Measurements from ENCODE around the gene CHRNB2. TPM values are rescaled to one million over a fixed set of nuclear protein-coding genes. Genes with fewer than 3 reads are reported as not detected.

The CHRNB2 gene
- total RNA-seq, 1 experiment from 2014 or later: 1.8 TPM

- no peak overlapping the region for H3T11ph ChIP-seq (ENCODE audit: low read length)
- no peak overlapping the region for H2BK12ac ChIP-seq (ENCODE audit: insufficient read length, low read depth, low read length)
- no peaks in the 10 kb centered on the region for H3K27me3 ChIP-seq (ENCODE audit: insufficient read depth, low read length)
- no peak overlapping the region for H4K8ac ChIP-seq (replicated peaks; ENCODE audit: insufficient read length, low read depth, low read length)
- H3K4me1 Mint-ChIP-seq: peaks cover 15 to 19% of the 10 kb centered on the region in 2 experiments
- no peak overlapping the region for H2BK15ac ChIP-seq (ENCODE audit: low read depth, low read length)
- no peak overlapping the region for H3K18ac ChIP-seq (ENCODE audit: insufficient read length, low read depth, low read length)
- H4K5ac ChIP-seq (ENCODE audit: insufficient read length, low read depth, low read length): no peak overlapping the region
- no peaks in the 10 kb centered on the region for H3K9me3 ChIP-seq (ENCODE audit: control insufficient read depth, low read depth, low read length)
- H4K20me1 ChIP-seq (ENCODE audit: control insufficient read depth, insufficient read depth, insufficient read length): no peaks in the 10 kb centered on the region
- H3K4me2 ChIP-seq (ENCODE audit: insufficient read depth, insufficient read length, low read length): no peak overlapping the region
- H3K4me3 Mint-ChIP-seq: no peak overlapping the region
- H3K36me3 Mint-ChIP-seq (ENCODE audit: insufficient read depth in 1 of 3, low read depth in 3 of 3): no peaks in the 10 kb centered on the region
- H3K23me2 ChIP-seq (ENCODE audit: insufficient read length, low read depth, low read length, poor library complexity, severe bottlenecking): no peaks in the 10 kb centered on the region
- peaks cover 10% of the 10 kb centered on the region for H3K27me3 Mint-ChIP-seq (ENCODE audit: low read depth)
- H3K9ac ChIP-seq (ENCODE audit: extremely low read depth, insufficient read length, low read length): no peak overlapping the region
- WGBS (ENCODE audit: extremely low coverage, insufficient read length, low lambda C conversion rate): no CpG with 5 or more reads among the region's 7 CpGs
- H3K27ac ChIP-seq (ENCODE audit: insufficient read length, low read depth, low read length): no peak overlapping the region
- H3K79me1 ChIP-seq (ENCODE audit: insufficient read depth, low read depth, low read length, poor library complexity, severe bottlenecking): no peaks in the 10 kb centered on the region
- DNase-seq: no peak
- no peak overlapping the region for H2BK5ac ChIP-seq (ENCODE audit: insufficient read length, low read length)
- no peak overlapping the region for H2BK120ac ChIP-seq (ENCODE audit: low read depth, low read length, poor library complexity, severe bottlenecking)
- H2BK20ac ChIP-seq (ENCODE audit: low read depth, low read length, poor library complexity, severe bottlenecking): no peak overlapping the region
- no peak overlapping the region for H2AFZ ChIP-seq (ENCODE audit: low read length)
- no peaks in the 10 kb centered on the region for H3K79me2 ChIP-seq (ENCODE audit: insufficient read depth, low read length)
- no peak overlapping the region for H4K91ac ChIP-seq (ENCODE audit: insufficient read length, low read depth, low read length)
- no peak for TF ChIP-seq CTCF (conservative IDR thresholded peaks at IDR 0.05)
- H3K23ac ChIP-seq (ENCODE audit: insufficient read length, low read depth, low read length): no peak overlapping the region
- H2AK5ac ChIP-seq (ENCODE audit: insufficient read length, low read length): no peak overlapping the region
- peaks cover 4 to 11% of the 10 kb centered on the region in 2 experiments; a peak in 3 of 5 replicates for H3K9me3 Mint-ChIP-seq
- no peak overlapping the region for H3K56ac ChIP-seq (ENCODE audit: insufficient read length, low read depth, low read length)
- no peak overlapping the region for H3K27ac Mint-ChIP-seq
- no peak overlapping the region for H3K4ac ChIP-seq (ENCODE audit: low read depth, low read length)
- no peaks in the 10 kb centered on the region for H3K4me1 ChIP-seq (ENCODE audit: insufficient read depth, low read length)
- no peak overlapping the region for H3K14ac ChIP-seq (ENCODE audit: insufficient read depth, low read length)
These were observed 31.0 kb upstream of the CHRNB2 start for GRCh38 chr1:154536570-154536969.
